Type B pancreatic cell (in vitro differentiated cells): ENCODE measurements around the gene WWTR1. TPM values are rescaled to one million over a fixed set of nuclear protein-coding genes. Genes with fewer than 3 reads are reported as not detected.

Experiments
- DNase-seq: peaks from one replicate; pipeline ENCODE4 v3.0.0; 2021; ENCODE audit warnings: mixed read lengths; ENCODE audit not compliant: unreplicated experiment; ENCODE audit errors: extremely low spot score
- H3K27ac Mint-ChIP-seq: 2 replicates; pipeline ENCODE4 v1.8.0; 2021; ENCODE audit warnings: mild to moderate bottlenecking, mixed read lengths
- H3K27me3 Mint-ChIP-seq: 2 replicates; pipeline ENCODE4 v1.8.0; 2021; ENCODE audit warnings: mixed read lengths
- H3K36me3 Mint-ChIP-seq: 2 replicates; pipeline ENCODE4 v1.8.0; 2021; ENCODE audit warnings: mixed read lengths
- H3K4me1 Mint-ChIP-seq: one replicate; pipeline ENCODE4 v1.8.0; 2021; ENCODE audit warnings: mixed read lengths; ENCODE audit not compliant: unreplicated experiment
- H3K4me3 Mint-ChIP-seq: 2 replicates; pipeline ENCODE4 v1.8.0; 2021; ENCODE audit warnings: mild to moderate bottlenecking, mixed read lengths
- H3K9me3 Mint-ChIP-seq: 2 replicates; pipeline ENCODE4 v1.8.0; 2021; ENCODE audit warnings: mixed read lengths
- total RNA-seq: library from RNA; stranded (reverse); gene quantifications from 2 replicates; pipeline ENCODE4 v1.2.1, GENCODE V29; 2021; ENCODE audit warnings: low replicate concordance
- TF ChIP-seq, protein P1 (sequence below): fragments of 200-600 bp; sonication (generic); conservative IDR thresholded peaks from 2 replicates; pipeline ENCODE4 v1.5.0; 2021; ENCODE audit warnings: antibody characterized with exemption, mild to moderate bottlenecking

The WWTR1 gene
- total RNA-seq, 1 donor from 2014 or later: 65.0 TPM

DNA sequence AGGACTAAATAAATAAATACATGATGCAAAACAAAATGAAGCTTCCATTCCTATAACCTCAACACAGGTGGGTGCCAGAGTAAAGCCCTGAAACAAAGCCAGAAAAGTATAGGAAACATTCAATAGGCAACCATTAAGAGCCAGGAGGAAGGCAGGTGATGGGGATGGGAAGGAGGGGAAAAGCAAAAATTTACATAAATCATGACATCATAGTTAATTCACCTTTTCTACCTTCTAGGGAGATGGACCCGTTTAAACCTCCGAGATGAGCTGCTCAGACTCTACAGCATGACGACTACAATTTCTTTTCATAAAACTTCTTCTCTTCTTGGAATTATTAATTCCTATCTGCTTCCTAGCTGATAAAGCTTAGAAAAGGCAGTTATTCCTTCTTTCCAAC lies 155.4 kb downstream of the WWTR1 start:
- peaks cover 16% of the 10 kb centered on the region for H3K4me1 Mint-ChIP-seq
- no peak overlapping the region for H3K4me3 Mint-ChIP-seq
- H3K27me3 Mint-ChIP-seq: no peaks in the 10 kb centered on the region
- no peak overlapping the region for H3K27ac Mint-ChIP-seq
- H3K36me3 Mint-ChIP-seq: no peaks in the 10 kb centered on the region
- no peak for DNase-seq
- no peaks in the 10 kb centered on the region for H3K9me3 Mint-ChIP-seq
- TF ChIP-seq, protein P1, sequence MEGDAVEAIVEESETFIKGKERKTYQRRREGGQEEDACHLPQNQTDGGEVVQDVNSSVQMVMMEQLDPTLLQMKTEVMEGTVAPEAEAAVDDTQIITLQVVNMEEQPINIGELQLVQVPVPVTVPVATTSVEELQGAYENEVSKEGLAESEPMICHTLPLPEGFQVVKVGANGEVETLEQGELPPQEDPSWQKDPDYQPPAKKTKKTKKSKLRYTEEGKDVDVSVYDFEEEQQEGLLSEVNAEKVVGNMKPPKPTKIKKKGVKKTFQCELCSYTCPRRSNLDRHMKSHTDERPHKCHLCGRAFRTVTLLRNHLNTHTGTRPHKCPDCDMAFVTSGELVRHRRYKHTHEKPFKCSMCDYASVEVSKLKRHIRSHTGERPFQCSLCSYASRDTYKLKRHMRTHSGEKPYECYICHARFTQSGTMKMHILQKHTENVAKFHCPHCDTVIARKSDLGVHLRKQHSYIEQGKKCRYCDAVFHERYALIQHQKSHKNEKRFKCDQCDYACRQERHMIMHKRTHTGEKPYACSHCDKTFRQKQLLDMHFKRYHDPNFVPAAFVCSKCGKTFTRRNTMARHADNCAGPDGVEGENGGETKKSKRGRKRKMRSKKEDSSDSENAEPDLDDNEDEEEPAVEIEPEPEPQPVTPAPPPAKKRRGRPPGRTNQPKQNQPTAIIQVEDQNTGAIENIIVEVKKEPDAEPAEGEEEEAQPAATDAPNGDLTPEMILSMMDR: no peak

- TF ChIP-seq, protein P1: no peak
- no peaks in the 10 kb centered on the region for H3K9me3 Mint-ChIP-seq
- H3K27ac Mint-ChIP-seq: no peak overlapping the region
- H3K4me1 Mint-ChIP-seq: peaks cover 9% of the 10 kb centered on the region
- no peak for DNase-seq
- no peak overlapping the region for H3K4me3 Mint-ChIP-seq
- no peaks in the 10 kb centered on the region for H3K36me3 Mint-ChIP-seq
- H3K27me3 Mint-ChIP-seq: no peaks in the 10 kb centered on the region
These were observed 156.3 kb downstream of the WWTR1 start for GRCh38 chr3:149501524-149501923.

GRCh38 chr3:149497966-149498670 lies 159.7 kb downstream of the WWTR1 start:
- Mint-ChIP-seq H3K36me3 (no peaks in the 10 kb centered on the region), H3K4me1 (peaks cover 6% of the 10 kb centered on the region), H3K27me3 (no peaks in the 10 kb centered on the region), H3K9me3 (no peaks in the 10 kb centered on the region), H3K4me3 (no peak overlapping the region), H3K27ac (no peak overlapping the region)
- DNase-seq: no peak
- TF ChIP-seq, protein P1: no peak

- TF ChIP-seq, protein P1: no peak
- Mint-ChIP-seq H3K27me3 (no peaks in the 10 kb centered on the region), H3K27ac (no peak overlapping the region), H3K9me3 (no peaks in the 10 kb centered on the region), H3K36me3 (no peaks in the 10 kb centered on the region), H3K4me1 (peaks cover 6% of the 10 kb centered on the region), H3K4me3 (no peak overlapping the region)
- DNase-seq: no peak
These were observed 160.9 kb downstream of the WWTR1 start for GRCh38 chr3:149496891-149497290.

- Mint-ChIP-seq H3K36me3 (no peaks in the 10 kb centered on the region), H3K27ac (no peak overlapping the region), H3K9me3 (no peaks in the 10 kb centered on the region), H3K4me3 (no peak overlapping the region), H3K27me3 (peaks cover 4% of the 10 kb centered on the region), H3K4me1 (peaks cover 6% of the 10 kb centered on the region)
- TF ChIP-seq, protein P1: no peak
- DNase-seq: no peak
These were observed 162.2 kb downstream of the WWTR1 start for GRCh38 chr3:149495581-149496125.
